ENCODE measurements around the gene DNAJC16. TPM values are rescaled to one million over a fixed set of nuclear protein-coding genes. Genes with fewer than 3 reads are reported as not detected.

DNAJC16 gene
- total and polyA plus RNA-seq, 12 donors, result 4.8 to 34.0 (median 19.9) TPM

DNA sequence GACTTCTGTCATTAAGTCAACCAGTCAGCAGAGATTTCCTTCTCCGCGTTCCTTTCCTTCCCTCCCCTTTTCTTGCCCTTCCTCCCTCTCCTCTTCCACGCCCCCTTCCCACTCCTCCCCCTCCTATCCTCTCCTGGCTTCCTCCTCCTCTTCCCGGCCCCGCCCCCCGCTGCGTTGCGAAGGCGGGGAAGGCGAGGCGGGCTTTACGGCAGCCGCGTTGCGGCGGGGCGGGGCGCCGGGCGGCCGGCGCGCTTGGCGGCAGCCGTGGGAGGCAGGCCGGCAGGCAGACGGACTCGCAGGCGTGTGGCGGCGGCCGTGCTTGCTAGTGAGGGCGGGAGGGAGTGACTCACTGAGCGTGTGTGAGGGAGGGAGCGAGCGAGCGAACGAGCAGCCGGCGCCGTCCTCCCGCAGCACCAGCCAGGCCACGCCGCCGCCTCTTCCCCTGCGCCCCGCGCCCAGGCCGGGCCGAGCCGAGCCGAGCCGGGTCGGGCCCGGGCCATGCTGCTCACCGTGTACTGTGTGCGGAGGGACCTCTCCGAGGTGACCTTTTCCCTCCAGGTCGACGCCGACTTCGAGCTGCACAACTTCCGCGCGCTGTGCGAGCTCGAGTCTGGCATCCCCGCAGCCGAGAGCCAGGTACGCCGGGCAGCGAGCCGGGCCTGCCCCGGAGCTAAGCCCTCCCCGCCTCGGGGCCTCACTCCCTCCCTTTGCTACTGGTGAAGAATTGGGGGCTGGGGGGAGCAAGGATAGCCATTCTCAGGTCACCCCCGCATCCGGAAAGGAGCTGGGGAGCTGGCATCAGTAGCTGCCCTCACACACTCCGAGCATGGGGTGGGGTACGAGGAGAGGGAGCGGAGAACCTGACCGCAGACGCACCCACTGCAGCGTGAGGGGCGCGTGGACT is 90.8 kb downstream of the DNAJC16 start, which contains the start of gene DDI2:
Gene DDI2, plus strand, starts transcription at position 286 of the 904 bp plus-strand sequence. Its CDS starts 213 bp downstream, at position 499.
- Histone ChIP-seq H3K36me3 (replicated peaks in 1 of 2) (peaks cover 0 to 5% of the 10 kb centered on the region in 2 donors), H3K27ac (peak within 1 kb of the TSS; percentile 83 to 97 (median 96)), H3K4me1 (replicated peaks in 1 of 2) (peaks cover 39 to 42% of the 10 kb centered on the region in 2 donors), H3K27me3 (no peaks in the 10 kb centered on the region), H3K4me3 (peak within 1 kb of the TSS; percentile 1 to 84 (median 67)), H3K9me3 (replicated peaks in 1 of 3) (no peaks in the 10 kb centered on the region)
- TF ChIP-seq, protein P1, sequence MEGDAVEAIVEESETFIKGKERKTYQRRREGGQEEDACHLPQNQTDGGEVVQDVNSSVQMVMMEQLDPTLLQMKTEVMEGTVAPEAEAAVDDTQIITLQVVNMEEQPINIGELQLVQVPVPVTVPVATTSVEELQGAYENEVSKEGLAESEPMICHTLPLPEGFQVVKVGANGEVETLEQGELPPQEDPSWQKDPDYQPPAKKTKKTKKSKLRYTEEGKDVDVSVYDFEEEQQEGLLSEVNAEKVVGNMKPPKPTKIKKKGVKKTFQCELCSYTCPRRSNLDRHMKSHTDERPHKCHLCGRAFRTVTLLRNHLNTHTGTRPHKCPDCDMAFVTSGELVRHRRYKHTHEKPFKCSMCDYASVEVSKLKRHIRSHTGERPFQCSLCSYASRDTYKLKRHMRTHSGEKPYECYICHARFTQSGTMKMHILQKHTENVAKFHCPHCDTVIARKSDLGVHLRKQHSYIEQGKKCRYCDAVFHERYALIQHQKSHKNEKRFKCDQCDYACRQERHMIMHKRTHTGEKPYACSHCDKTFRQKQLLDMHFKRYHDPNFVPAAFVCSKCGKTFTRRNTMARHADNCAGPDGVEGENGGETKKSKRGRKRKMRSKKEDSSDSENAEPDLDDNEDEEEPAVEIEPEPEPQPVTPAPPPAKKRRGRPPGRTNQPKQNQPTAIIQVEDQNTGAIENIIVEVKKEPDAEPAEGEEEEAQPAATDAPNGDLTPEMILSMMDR (IDR thresholded peaks at IDR 0.05), result no peak
- TF ChIP-seq POLR2A (IDR thresholded peaks at IDR 0.05), result peak; percentile 88 to 99
- intact Hi-C loops (cut with DNase I), result no loop called here
- 0 to 1% (median 0%) methylated on average over 27 to 86 of the region's 86 CpGs for WGBS, 4 donors
- peak; percentile 95 to 99 (median 97) for DNase-seq

GRCh38 chr1:15618077-15618654 is 91.5 kb downstream of the DNAJC16 start:
- Histone ChIP-seq H3K36me3 (replicated peaks in 1 of 2) (peaks cover 0 to 5% of the 10 kb centered on the region in 2 donors), H3K9me3 (replicated peaks in 1 of 3) (no peaks in the 10 kb centered on the region), H3K4me1 (replicated peaks in 1 of 2) (peaks cover 39 to 50% of the 10 kb centered on the region in 2 donors), H3K27ac (peak overlapping the region; percentile 77 to 97 (median 96)), H3K4me3 (peak overlapping the region; percentile 1 to 84 (median 67)), H3K27me3 (no peaks in the 10 kb centered on the region)
- no peak for DNase-seq
- no peak for TF ChIP-seq POLR2A (IDR thresholded peaks at IDR 0.05)
- TF ChIP-seq, protein P1 (IDR thresholded peaks at IDR 0.05), result no peak
- 0 to 1% (median 0%) methylated on average over 8 of the region's 8 CpGs for WGBS, 4 donors
- intact Hi-C loops (cut with DNase I), result no loop called here

- no peak for TF ChIP-seq POLR2A (IDR thresholded peaks at IDR 0.05)
- TF ChIP-seq, protein P1 (IDR thresholded peaks at IDR 0.05), result peak in 1 of 6 experiments; percentile 12
- Histone ChIP-seq H3K36me3 (replicated peaks in 1 of 2) (peaks cover 0 to 5% of the 10 kb centered on the region in 2 donors), H3K9me3 (replicated peaks in 1 of 3) (no peaks in the 10 kb centered on the region), H3K27ac (peak overlapping the region; percentile 34 to 97 (median 96)), H3K27me3 (no peaks in the 10 kb centered on the region), H3K4me1 (replicated peaks in 1 of 2) (peaks cover 39 to 57% of the 10 kb centered on the region in 2 donors), H3K4me3 (peak overlapping the region in 3 of 4 donors; percentile 66 to 84 (median 68))
- intact Hi-C loops (cut with DNase I), result no loop called here
- peak in 1 of 7 donors; percentile 27 for DNase-seq
- WGBS, 4 donors, result 72 to 79% (median 77%) methylated on average over 26 of the region's 26 CpGs
Observed at GRCh38 chr1:15618655-15619525, 92.2 kb downstream of the DNAJC16 start.
